ENCODE results near the gene IGF2BP3.

Gene IGF2BP3

GRCh38 chr7:23264916-23265458 is 205.3 kb downstream of the IGF2BP3 start:
- no peak for DNase-seq (ENCODE audit: low spot score)

GRCh38 chr7:23261843-23262452 is 208.3 kb downstream of the IGF2BP3 start:
- peak; percentile 73 for DNase-seq (ENCODE audit: low spot score)

GRCh38 chr7:23260371-23260770 is 209.9 kb downstream of the IGF2BP3 start:
- DNase-seq (ENCODE audit: low spot score), result no peak

All from SW480 (cell line).